Astrocyte (in vitro differentiated cells and primary cell): ENCODE data around the gene FABP1. TPM values are rescaled to one million over a fixed set of nuclear protein-coding genes. Genes with fewer than 3 reads are reported as not detected.

Experiments used
- DNase-seq: peaks from one replicate; pipeline ENCODE4 v3.0.0-alpha.2; 2010; ENCODE audit warnings: low read depth
- FAIRE-seq: peaks from 2 replicates; lab custom pipeline; 2011; peaks lifted over from hg19 to GRCh38; lab: Jason Lieb, UNC
- H2AFZ ChIP-seq: 2 replicates; pipeline ENCODE4 v1.6.0; 2012; ENCODE audit warnings: low read depth, low read length, inconsistent platforms
- H3K27ac ChIP-seq: 2 replicates; pipeline ENCODE4 v1.5.1; 2011; ENCODE audit warnings: low read depth, low read length, inconsistent platforms
- H3K27me3 ChIP-seq: 2 replicates; pipeline ENCODE4 v1.6.0; 2011; ENCODE audit warnings: low read length, inconsistent platforms; ENCODE audit not compliant: insufficient read depth
- H3K36me3 ChIP-seq: 2 replicates; pipeline ENCODE4 v1.5.1; 2011; ENCODE audit warnings: low read length, inconsistent platforms; ENCODE audit not compliant: insufficient read depth
- H3K4me1 ChIP-seq: 2 replicates; pipeline ENCODE4 v1.5.1; 2011; ENCODE audit warnings: low read length, inconsistent platforms; ENCODE audit not compliant: insufficient read depth
- H3K4me2 ChIP-seq: 2 replicates; pipeline ENCODE4 v1.6.0; 2012; ENCODE audit warnings: low read length, inconsistent platforms
- H3K4me3 ChIP-seq: 2 replicates; pipeline ENCODE4 v1.5.1; 2011; ENCODE audit warnings: low read depth, mild to moderate bottlenecking, low read length, inconsistent platforms; ENCODE audit not compliant: insufficient read depth
- H3K79me2 ChIP-seq: 2 replicates; pipeline ENCODE4 v1.6.0; 2012; ENCODE audit warnings: mild to moderate bottlenecking, low read length, inconsistent platforms; ENCODE audit not compliant: insufficient read depth
- H3K9ac ChIP-seq: 2 replicates; pipeline ENCODE4 v1.6.0; 2012; ENCODE audit warnings: mild to moderate bottlenecking, low read length, inconsistent platforms
- H3K9me3 ChIP-seq: 2 replicates; pipeline ENCODE4 v1.5.1; 2012; ENCODE audit warnings: low read depth, mild to moderate bottlenecking, low read length, inconsistent platforms; ENCODE audit not compliant: insufficient read depth
- H4K20me1 ChIP-seq: 2 replicates; pipeline ENCODE4 v1.6.0; 2012; ENCODE audit warnings: low read length, inconsistent platforms; ENCODE audit not compliant: insufficient read depth
- H3K27ac Mint-ChIP-seq: one replicate; pipeline ENCODE4 v1.8.0; 2021; ENCODE audit warnings: mild to moderate bottlenecking, mixed read lengths; ENCODE audit not compliant: unreplicated experiment
- H3K27me3 Mint-ChIP-seq: one replicate; pipeline ENCODE4 v1.8.0; 2021; ENCODE audit warnings: low read depth, mixed read lengths; ENCODE audit not compliant: unreplicated experiment
- H3K36me3 Mint-ChIP-seq: one replicate; pipeline ENCODE4 v1.8.0; 2021; ENCODE audit warnings: low read depth, mixed read lengths; ENCODE audit not compliant: unreplicated experiment
- H3K4me1 Mint-ChIP-seq: one replicate; pipeline ENCODE4 v1.8.0; 2021; ENCODE audit warnings: low read depth, mixed read lengths; ENCODE audit not compliant: unreplicated experiment
- H3K4me3 Mint-ChIP-seq: one replicate; pipeline ENCODE4 v1.8.0; 2021; ENCODE audit warnings: mild to moderate bottlenecking, moderate library complexity, mixed read lengths; ENCODE audit not compliant: unreplicated experiment
- H3K9me3 Mint-ChIP-seq: one replicate; pipeline ENCODE4 v1.8.0; 2021; ENCODE audit warnings: mild to moderate bottlenecking, mixed read lengths; ENCODE audit not compliant: unreplicated experiment
- EZH2 ChIP-seq: IDR thresholded peaks from 2 replicates; pipeline ENCODE4 v1.6.1; 2012; ENCODE audit warnings: mild to moderate bottlenecking, low read length, inconsistent platforms; ENCODE audit not compliant: insufficient read depth
- total RNA-seq: library from RNA; stranded (reverse); gene quantifications from 2 replicates; pipeline ENCODE4 v1.2.1, GENCODE V29; 2021
- TF ChIP-seq, protein P1 (sequence below): IDR thresholded peaks from 2 replicates; pipeline ENCODE4 v1.5.1; 2011; ENCODE audit warnings: low read depth, mild to moderate bottlenecking, inconsistent platforms, low read length, moderate library complexity; ENCODE audit not compliant: insufficient read depth

FABP1 gene
- total RNA-seq, 1 donor from 2014 or later, result not detected

DNA sequence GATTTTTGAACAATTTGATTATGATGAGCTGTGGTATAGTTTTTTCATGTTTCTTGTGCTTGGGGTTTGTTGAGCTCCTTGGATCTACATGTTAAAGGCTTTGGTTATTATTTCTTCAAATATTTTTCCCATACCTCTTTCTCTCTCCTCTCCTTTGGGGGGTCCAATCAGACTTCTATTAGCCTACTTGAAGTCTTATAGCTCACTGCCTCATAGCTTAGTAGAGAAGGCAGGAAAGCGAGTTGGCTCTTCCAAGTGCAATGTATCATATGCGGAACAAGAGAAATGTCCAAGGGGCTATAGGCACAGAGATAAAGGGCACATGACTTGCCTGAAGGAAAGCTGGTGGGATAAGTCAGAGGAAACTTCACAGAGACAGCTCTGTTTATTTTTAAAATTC, 14.1 kb upstream of the FABP1 start:
- no peaks in the 10 kb centered on the region for H4K20me1 ChIP-seq
- Mint-ChIP-seq H3K9me3 (peaks cover 4% of the 10 kb centered on the region), H3K27ac (no peak overlapping the region), H3K4me1 (no peaks in the 10 kb centered on the region), H3K4me3 (no peak overlapping the region), H3K27me3 (peaks cover 6% of the 10 kb centered on the region), H3K36me3 (peaks cover 1% of the 10 kb centered on the region)
- H3K79me2 ChIP-seq, result no peaks in the 10 kb centered on the region
- H3K36me3 ChIP-seq, result no peaks in the 10 kb centered on the region
- no peak overlapping the region for H3K9ac ChIP-seq
- no peak overlapping the region for H2AFZ ChIP-seq
- H3K4me2 ChIP-seq, result no peak overlapping the region
- H3K27me3 ChIP-seq, result no peaks in the 10 kb centered on the region
- H3K9me3 ChIP-seq, result no peaks in the 10 kb centered on the region
- no peak overlapping the region for H3K4me3 ChIP-seq
- no peak overlapping the region for H3K27ac ChIP-seq
- no peaks in the 10 kb centered on the region for H3K4me1 ChIP-seq
- no peak for FAIRE-seq
- no peak for DNase-seq
- no peak for TF ChIP-seq EZH2
- TF ChIP-seq, protein P1, sequence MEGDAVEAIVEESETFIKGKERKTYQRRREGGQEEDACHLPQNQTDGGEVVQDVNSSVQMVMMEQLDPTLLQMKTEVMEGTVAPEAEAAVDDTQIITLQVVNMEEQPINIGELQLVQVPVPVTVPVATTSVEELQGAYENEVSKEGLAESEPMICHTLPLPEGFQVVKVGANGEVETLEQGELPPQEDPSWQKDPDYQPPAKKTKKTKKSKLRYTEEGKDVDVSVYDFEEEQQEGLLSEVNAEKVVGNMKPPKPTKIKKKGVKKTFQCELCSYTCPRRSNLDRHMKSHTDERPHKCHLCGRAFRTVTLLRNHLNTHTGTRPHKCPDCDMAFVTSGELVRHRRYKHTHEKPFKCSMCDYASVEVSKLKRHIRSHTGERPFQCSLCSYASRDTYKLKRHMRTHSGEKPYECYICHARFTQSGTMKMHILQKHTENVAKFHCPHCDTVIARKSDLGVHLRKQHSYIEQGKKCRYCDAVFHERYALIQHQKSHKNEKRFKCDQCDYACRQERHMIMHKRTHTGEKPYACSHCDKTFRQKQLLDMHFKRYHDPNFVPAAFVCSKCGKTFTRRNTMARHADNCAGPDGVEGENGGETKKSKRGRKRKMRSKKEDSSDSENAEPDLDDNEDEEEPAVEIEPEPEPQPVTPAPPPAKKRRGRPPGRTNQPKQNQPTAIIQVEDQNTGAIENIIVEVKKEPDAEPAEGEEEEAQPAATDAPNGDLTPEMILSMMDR, result no peak

DNA sequence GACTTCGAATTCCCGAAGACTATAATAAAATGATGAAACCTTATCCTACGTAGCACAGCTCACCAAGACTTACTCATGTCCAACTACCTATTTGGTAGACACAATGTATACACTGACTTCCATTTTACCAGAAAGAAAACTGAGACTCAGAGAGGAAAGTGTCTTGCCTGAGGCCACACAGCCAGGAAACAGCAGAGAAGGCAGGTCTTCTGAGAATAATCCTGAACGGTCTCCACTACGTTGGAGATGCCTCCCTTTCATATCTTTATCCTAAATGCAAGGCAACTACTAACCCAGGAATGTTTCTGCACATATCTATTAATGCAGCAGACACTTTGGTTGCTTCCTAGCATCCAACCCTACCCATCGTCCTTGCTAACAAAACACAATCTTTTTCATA, 11.9 kb upstream of the FABP1 start:
- Histone ChIP-seq H3K36me3 (no peaks in the 10 kb centered on the region), H4K20me1 (no peaks in the 10 kb centered on the region), H3K9me3 (no peaks in the 10 kb centered on the region), H3K27ac (no peak overlapping the region), H3K79me2 (no peaks in the 10 kb centered on the region), H3K27me3 (no peaks in the 10 kb centered on the region), H3K4me3 (no peak overlapping the region), H3K4me2 (no peak overlapping the region), H3K4me1 (no peaks in the 10 kb centered on the region), H3K9ac (no peak overlapping the region), H2AFZ (no peak overlapping the region)
- peaks cover 7% of the 10 kb centered on the region for H3K27me3 Mint-ChIP-seq
- TF ChIP-seq, protein P1, result no peak
- no peak for TF ChIP-seq EZH2
- H3K27ac Mint-ChIP-seq, result no peak overlapping the region
- H3K9me3 Mint-ChIP-seq, result no peaks in the 10 kb centered on the region
- H3K4me3 Mint-ChIP-seq, result no peak overlapping the region
- no peaks in the 10 kb centered on the region for H3K4me1 Mint-ChIP-seq
- no peaks in the 10 kb centered on the region for H3K36me3 Mint-ChIP-seq
- no peak for DNase-seq
- FAIRE-seq, result no peak

DNA sequence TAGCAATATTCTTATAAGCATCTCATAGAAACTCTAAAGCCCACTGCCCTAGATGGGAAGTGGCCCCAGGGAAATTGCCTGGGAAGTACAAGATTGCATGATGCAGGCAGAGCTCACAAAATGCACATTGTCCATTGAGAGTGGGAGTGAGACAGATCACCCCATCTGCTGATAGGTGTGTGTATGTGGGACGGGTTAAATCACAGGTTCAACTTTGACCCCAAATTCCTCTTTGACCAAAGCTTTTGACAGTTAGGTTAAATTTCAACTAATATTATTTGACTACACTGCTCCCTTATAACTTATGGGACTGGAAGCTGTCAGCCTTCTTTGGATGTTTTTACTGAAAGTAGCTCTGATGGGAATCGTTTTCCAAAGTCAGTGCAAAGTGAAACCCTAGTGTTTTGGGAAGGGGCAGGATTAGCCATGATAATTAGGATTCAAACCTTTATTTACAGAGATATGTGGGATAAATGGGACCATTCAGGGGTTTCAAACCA, 11.4 kb upstream of the FABP1 start:
- Histone ChIP-seq H4K20me1 (no peaks in the 10 kb centered on the region), H3K79me2 (no peaks in the 10 kb centered on the region), H3K9me3 (no peaks in the 10 kb centered on the region), H3K27me3 (no peaks in the 10 kb centered on the region), H3K27ac (no peak overlapping the region), H3K4me2 (no peak overlapping the region), H3K4me3 (no peak overlapping the region), H3K36me3 (no peaks in the 10 kb centered on the region), H3K4me1 (no peaks in the 10 kb centered on the region), H2AFZ (no peak overlapping the region), H3K9ac (no peak overlapping the region)
- Mint-ChIP-seq H3K4me1 (no peaks in the 10 kb centered on the region), H3K9me3 (no peaks in the 10 kb centered on the region), H3K36me3 (no peaks in the 10 kb centered on the region), H3K4me3 (no peak overlapping the region), H3K27ac (no peak overlapping the region), H3K27me3 (peaks cover 7% of the 10 kb centered on the region)
- FAIRE-seq (no peak), DNase-seq (no peak)
- TF ChIP-seq, protein P1, result no peak
- TF ChIP-seq EZH2, result no peak
